ENCODE data around the gene SSX1.
A peak's percentile ranks its signal among the peaks of the same experiment; 100 is the strongest.
"Not testable (repeated sequence)": the region's sequence is repeated elsewhere in the genome, so short reads cannot be mapped to it uniquely, and the experiment has no call there.

Gene SSX1, protein sequence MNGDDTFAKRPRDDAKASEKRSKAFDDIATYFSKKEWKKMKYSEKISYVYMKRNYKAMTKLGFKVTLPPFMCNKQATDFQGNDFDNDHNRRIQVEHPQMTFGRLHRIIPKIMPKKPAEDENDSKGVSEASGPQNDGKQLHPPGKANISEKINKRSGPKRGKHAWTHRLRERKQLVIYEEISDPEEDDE

GRCh38 chrX:48255062-48255796 is at the start of gene SSX1:
Gene SSX1, plus strand, starts transcription at chrX:48255392. Its CDS starts 1,850 bp downstream, at chrX:48257242.
- H3K27ac ChIP-seq, result not testable (repeated sequence)

DNA sequence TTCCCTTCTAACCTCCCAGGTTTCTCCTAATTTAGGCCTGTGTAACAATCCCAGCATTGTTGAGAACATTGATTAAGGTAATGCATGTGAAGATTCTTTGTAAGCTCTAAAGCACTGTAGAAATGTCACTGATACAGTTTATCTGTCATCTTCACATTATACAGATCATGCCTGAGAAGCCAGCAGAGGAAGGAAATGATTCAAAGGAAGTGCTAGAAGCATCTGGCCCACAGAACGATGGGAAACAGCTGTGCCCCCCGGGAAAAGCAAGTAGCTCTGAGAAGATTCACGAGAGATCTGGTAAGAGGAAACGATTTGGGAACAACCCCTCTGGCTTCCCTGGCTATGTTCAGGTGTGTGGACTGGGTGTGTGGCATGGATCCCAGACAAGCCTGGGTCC is 40.9 kb upstream of the SSX1 start:
- not testable (repeated sequence) for H3K27ac ChIP-seq

GRCh38 chrX:48224196-48224595 is 31.0 kb upstream of the SSX1 start:
- H3K27ac ChIP-seq, result not testable (repeated sequence)

DNA sequence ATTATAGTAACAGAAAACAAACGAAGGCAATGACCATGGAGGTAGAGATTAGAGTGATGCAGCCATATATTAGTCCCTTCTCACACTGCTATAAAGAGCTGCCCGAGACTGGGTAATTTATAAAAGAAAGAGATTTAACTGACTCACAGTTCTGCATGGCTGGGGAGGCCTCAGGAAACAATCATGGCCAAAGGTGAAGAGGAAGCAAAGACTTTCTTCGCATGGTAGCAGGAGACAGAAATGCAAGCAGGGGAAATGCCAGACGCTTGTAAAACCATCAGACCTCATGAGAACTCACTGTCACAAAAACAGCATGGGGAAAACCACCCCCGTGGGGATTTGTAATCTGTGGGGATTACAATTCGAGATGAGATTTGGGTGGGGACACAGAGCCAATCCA is 2.2 kb upstream of the SSX1 start:
- not testable (repeated sequence) for H3K27ac ChIP-seq

DNA sequence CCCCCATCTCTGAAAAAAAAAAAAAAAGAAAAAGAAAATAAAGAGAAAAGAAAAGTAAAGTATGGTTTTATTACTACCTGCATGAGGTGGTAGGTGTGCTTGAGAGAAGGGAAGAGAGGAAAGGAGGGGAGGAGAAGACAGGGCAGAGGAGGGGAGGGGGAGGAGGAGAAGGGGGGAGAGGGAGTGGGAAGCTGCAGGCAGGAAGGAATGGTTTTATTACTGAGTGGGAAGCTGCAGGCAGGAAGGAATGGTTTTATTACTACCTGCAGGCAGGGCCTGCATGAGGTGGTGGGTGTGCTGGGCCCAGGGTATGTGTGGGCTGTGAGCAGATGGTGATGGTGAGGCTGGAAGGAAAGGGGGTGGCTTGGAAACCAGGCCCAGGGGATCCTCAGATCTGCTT is 19.2 kb downstream of the SSX1 start:
- not testable (repeated sequence) for H3K27ac ChIP-seq

- no peak overlapping the region for H3K27ac ChIP-seq
- no peak for TF ChIP-seq ZFX (IDR thresholded peaks at IDR 0.05; ENCODE audit: borderline replicate concordance)
- TF ChIP-seq, protein P1, sequence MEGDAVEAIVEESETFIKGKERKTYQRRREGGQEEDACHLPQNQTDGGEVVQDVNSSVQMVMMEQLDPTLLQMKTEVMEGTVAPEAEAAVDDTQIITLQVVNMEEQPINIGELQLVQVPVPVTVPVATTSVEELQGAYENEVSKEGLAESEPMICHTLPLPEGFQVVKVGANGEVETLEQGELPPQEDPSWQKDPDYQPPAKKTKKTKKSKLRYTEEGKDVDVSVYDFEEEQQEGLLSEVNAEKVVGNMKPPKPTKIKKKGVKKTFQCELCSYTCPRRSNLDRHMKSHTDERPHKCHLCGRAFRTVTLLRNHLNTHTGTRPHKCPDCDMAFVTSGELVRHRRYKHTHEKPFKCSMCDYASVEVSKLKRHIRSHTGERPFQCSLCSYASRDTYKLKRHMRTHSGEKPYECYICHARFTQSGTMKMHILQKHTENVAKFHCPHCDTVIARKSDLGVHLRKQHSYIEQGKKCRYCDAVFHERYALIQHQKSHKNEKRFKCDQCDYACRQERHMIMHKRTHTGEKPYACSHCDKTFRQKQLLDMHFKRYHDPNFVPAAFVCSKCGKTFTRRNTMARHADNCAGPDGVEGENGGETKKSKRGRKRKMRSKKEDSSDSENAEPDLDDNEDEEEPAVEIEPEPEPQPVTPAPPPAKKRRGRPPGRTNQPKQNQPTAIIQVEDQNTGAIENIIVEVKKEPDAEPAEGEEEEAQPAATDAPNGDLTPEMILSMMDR (IDR thresholded peaks at IDR 0.05), result no peak
Measured at GRCh38 chrX:48278958-48279357, 23.8 kb downstream of the SSX1 start.

DNA sequence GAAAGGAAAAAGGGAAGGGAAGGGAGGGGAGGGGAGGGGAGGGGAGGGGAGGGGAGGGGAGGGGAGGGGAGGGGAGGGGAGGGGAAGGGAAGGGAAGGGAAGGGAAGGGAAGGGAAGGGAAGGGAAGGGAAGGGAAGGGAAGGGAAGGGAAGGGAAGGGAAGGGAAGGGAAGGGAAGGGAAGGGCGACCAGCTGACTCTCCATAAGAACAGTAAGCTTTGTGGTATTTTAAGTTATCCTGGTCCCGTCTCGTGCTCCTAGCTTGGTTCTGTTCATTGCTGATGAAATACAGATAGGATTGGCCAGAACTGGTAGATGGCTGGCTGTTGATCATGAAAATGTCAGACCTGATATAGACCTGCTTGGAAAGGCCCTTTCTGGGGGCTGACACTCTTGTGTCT is 25.5 kb downstream of the SSX1 start:
- H3K27ac ChIP-seq, result not testable (repeated sequence)

DNA sequence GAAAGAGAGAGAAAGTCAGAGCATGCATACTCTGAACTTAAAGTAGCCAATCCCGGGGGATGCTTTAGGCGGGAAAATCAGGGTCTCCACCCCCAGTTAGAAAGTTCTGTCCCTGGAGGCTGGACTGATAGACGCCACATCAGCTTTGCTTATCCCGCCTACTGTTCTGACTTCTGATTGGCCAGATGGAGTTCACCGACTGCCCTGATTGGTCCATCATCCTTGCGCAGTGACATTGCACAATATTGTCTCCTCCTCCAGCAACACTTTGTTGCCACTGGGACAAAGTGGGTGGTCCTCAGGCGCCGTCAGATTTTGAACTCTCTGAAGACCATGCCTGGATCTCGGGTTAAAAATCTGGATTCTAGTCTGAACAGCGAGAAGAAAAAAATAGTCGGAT is 51.0 kb downstream of the SSX1 start:
- peak overlapping the region; percentile 44 for H3K27ac ChIP-seq
- no peak for TF ChIP-seq ZFX (IDR thresholded peaks at IDR 0.05; ENCODE audit: borderline replicate concordance)
- TF ChIP-seq, protein P1 (IDR thresholded peaks at IDR 0.05), result no peak

DNA sequence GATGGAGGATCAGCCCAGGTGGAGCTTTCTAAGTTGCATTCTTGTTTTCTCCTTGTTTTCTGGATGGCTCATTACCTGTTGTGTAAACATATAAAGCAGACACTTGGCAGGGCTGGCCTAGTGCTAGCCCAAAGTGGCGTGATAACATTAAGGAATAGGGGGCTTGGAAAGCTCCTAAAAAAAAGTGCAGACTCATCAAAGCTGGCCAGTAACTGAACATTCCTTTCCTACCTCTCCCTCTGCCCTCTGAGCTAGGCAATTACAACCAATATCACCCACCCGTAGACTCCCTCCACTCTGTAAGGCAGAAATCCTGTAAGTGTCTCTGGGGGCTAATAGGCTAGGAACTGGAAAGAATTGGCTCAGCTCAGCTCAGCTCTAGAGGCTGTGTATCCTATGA is 58.8 kb downstream of the SSX1 start:
- H3K27ac ChIP-seq, result not testable (repeated sequence)

Data from 22Rv1 (cell line).